PFSK-1 (cell line): ENCODE results near the gene UGT1A6.

Source experiments
- FOXP2 ChIP-seq: optimal IDR thresholded peaks from 2 replicates; pipeline ENCODE3; 2011; ENCODE audit warnings: borderline replicate concordance, control low read depth, inconsistent platforms; ENCODE audit not compliant: insufficient read depth; ENCODE audit errors: extremely low read length, extremely low read depth
- POLR2AphosphoS5 ChIP-seq: IDR thresholded peaks from 2 replicates; pipeline ENCODE4 v1.6.1; 2012; ENCODE audit warnings: low read depth, mild to moderate bottlenecking, control low read depth, low read length, moderate library complexity
- SIN3A ChIP-seq: IDR thresholded peaks from 2 replicates; pipeline ENCODE4 v1.6.1; 2012; ENCODE audit warnings: mild to moderate bottlenecking, low read length, moderate library complexity, borderline replicate concordance; ENCODE audit not compliant: insufficient read depth
- TAF1 ChIP-seq: IDR thresholded peaks from 2 replicates; pipeline ENCODE4 v1.6.1; 2012; ENCODE audit warnings: low read length, control low read depth, borderline replicate concordance; ENCODE audit not compliant: insufficient read depth
- TF ChIP-seq, protein P1 (sequence below), 2 experiments: IDR thresholded peaks; 2 replicates each; pipeline versions ENCODE4 v1.6.1 to v1.8.0; 2011 to 2012; ENCODE audit warnings: low read depth in 2 of 2, low read length in 2 of 2, control low read depth in 1 of 2, inconsistent platforms in 1 of 2, mild to moderate bottlenecking in 1 of 2, moderate library complexity in 1 of 2; ENCODE audit not compliant: insufficient read depth in 1 of 2

The UGT1A6 gene

DNA sequence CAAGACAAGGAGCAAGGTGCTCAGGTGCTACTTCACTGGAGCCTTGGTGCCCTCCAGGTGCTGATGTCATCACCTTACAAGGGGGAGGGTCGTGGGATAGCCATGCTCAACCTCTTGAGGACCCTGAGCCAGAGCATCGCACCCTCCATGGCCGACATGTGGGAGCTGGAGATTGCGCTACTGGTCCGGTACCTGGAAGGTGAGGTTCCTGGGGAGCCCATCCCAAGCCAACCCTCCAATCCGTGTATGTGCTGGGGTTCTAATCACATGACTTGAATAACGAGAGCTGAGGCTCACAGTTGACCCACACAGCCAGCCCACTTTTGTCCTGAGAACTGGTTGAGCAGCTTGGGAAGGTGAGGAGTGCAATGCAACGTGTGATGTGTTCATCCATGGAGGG, 111.3 kb downstream of the UGT1A6 start:
- TF ChIP-seq, protein P1, sequence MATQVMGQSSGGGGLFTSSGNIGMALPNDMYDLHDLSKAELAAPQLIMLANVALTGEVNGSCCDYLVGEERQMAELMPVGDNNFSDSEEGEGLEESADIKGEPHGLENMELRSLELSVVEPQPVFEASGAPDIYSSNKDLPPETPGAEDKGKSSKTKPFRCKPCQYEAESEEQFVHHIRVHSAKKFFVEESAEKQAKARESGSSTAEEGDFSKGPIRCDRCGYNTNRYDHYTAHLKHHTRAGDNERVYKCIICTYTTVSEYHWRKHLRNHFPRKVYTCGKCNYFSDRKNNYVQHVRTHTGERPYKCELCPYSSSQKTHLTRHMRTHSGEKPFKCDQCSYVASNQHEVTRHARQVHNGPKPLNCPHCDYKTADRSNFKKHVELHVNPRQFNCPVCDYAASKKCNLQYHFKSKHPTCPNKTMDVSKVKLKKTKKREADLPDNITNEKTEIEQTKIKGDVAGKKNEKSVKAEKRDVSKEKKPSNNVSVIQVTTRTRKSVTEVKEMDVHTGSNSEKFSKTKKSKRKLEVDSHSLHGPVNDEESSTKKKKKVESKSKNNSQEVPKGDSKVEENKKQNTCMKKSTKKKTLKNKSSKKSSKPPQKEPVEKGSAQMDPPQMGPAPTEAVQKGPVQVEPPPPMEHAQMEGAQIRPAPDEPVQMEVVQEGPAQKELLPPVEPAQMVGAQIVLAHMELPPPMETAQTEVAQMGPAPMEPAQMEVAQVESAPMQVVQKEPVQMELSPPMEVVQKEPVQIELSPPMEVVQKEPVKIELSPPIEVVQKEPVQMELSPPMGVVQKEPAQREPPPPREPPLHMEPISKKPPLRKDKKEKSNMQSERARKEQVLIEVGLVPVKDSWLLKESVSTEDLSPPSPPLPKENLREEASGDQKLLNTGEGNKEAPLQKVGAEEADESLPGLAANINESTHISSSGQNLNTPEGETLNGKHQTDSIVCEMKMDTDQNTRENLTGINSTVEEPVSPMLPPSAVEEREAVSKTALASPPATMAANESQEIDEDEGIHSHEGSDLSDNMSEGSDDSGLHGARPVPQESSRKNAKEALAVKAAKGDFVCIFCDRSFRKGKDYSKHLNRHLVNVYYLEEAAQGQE (IDR thresholded peaks at IDR 0.05; ENCODE audit: insufficient read depth in 1 of 2, low read depth in 2 of 2, low read length in 2 of 2) = no peak
- no peak for TF ChIP-seq SIN3A
- TF ChIP-seq TAF1 = no peak
- TF ChIP-seq POLR2AphosphoS5 = no peak

DNA sequence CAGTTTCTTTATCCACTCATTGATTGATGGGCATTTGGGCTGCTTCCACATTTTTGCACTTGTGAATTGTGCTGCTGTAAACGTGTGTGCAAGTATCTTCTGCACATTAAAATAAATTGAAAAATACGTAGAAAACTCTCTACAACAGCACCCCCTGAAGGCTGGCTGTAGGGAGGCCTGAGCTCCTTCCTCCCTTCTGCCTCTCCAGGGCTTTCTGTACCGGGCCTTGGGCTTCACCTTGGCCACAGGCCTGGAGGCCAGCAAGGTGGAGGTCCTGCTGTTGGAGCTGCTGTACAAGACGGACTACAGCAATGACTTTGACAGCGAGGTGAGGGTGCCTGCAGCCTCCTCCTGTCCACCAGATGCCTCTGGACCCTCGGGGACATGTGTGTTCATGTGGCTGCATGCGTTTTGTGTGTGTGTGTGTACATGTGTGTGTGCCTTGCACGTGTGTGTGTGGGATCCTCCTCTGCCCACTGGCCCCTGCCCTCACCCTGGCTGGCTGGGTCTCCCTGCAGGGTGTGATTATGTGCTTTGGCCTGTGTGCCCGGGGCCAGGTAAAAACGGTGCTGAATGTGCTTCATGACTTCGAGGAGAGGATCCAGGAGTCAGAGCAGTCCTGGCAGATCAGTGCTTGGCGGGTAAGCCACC, 114.7 kb downstream of the UGT1A6 start:
- TF ChIP-seq FOXP2 = no peak

DNA sequence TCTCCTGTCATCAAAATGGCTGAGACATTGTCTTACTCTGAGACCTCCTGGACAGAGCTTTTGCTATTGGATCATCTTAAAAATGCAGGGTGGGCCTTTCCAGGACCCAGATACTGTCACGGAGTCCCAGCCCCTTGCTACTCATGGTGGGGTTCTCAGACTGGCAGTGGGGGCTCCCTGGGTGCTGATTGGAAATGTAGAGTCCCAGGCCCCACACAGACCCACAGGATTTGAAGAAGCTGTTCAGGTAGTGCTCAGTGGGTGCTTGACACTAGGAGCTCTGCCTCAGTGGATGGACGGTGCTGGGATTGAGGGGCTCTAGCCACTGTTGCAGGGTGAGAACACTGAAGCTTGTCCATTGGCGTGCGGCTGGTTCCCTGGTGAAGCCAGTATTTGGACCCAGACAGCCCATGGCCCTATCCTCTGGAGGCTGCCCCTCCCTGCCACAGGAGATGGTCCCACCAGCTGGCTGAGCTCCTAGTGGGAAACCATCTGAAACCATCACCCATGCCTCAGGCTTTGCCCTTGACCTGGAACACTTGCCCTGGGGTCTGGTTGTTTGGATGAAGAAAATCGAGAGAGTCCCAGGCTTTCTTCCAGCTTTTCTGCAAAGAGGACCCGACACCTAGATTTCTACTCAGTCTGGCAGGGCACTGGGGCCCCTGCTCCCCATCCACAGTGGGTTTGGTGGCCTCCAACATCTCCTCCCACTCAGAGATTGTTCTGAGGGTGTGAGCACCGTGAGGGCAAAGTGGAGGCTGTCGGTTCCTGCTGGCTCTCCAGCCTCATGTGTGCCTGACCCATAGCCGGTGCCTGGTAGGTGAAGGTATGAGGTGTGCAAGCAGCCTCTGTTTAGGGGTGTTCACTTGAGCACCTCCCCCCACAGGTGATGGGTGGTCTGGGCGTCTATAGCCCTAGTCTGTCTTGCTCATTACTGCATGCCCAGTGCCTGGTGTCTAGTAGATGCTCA, 115.6 kb downstream of the UGT1A6 start:
- TF ChIP-seq FOXP2 (no peak), SIN3A (no peak), TAF1 (no peak), POLR2AphosphoS5 (no peak)
- TF ChIP-seq, protein P1 (IDR thresholded peaks at IDR 0.05; ENCODE audit: insufficient read depth in 1 of 2, low read depth in 2 of 2, low read length in 2 of 2) = no peak

DNA sequence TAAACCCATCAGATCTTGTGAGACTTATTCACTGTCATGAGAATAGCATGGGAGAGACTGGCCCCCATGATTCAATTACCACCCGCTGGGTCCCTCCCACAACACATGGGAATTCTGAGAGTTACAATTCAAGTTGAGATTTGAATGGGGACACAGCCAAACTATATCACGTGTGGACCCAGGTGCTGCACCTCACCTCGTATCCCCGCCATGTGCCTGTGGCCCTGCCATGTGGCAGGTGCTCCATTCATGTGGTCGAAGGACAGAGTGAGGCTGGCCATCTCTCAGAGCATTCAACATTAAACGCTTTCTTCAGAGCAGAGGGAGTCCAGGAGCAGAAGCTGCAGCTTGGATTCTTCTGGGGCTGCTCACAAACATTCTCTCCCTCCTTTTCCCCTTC, 117.7 kb downstream of the UGT1A6 start:
- TF ChIP-seq FOXP2 (no peak), TAF1 (no peak), SIN3A (no peak), POLR2AphosphoS5 (no peak)
- TF ChIP-seq, protein P1 (IDR thresholded peaks at IDR 0.05; ENCODE audit: insufficient read depth in 1 of 2, low read depth in 2 of 2, low read length in 2 of 2) = no peak

DNA sequence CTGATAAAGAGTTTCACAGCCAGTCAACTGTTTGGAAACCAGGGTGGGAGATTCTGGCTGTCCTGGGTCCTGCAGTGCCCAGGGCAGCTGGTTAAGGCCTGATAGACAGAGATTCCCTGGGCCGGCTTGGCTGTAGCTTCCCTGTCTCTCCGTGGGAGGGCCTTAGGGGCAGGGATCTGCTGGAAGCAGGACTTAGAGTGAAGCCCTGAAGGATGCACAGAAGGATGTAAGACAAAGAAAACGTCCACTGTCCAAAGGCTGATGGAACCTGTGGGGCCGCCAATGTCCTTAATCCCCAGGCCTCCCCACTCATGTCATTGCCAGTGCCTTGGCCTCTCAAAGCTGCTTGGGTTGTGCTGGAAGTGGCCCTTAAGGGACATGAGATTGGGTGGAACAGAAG, 118.4 kb downstream of the UGT1A6 start:
- no peak for TF ChIP-seq FOXP2
- TF ChIP-seq, protein P1 (IDR thresholded peaks at IDR 0.05; ENCODE audit: insufficient read depth in 1 of 2, low read depth in 2 of 2, low read length in 2 of 2) = no peak
- no peak for TF ChIP-seq POLR2AphosphoS5
- TF ChIP-seq SIN3A = no peak
- no peak for TF ChIP-seq TAF1
